Measurements from ENCODE around the gene DCBLD1. TPM values are rescaled to one million over a fixed set of nuclear protein-coding genes. Genes with fewer than 3 reads are reported as not detected.

DCBLD1 gene
- total RNA-seq, 1 experiment from 2014 or later: 19.5 TPM

- TF ChIP-seq, protein P1, sequence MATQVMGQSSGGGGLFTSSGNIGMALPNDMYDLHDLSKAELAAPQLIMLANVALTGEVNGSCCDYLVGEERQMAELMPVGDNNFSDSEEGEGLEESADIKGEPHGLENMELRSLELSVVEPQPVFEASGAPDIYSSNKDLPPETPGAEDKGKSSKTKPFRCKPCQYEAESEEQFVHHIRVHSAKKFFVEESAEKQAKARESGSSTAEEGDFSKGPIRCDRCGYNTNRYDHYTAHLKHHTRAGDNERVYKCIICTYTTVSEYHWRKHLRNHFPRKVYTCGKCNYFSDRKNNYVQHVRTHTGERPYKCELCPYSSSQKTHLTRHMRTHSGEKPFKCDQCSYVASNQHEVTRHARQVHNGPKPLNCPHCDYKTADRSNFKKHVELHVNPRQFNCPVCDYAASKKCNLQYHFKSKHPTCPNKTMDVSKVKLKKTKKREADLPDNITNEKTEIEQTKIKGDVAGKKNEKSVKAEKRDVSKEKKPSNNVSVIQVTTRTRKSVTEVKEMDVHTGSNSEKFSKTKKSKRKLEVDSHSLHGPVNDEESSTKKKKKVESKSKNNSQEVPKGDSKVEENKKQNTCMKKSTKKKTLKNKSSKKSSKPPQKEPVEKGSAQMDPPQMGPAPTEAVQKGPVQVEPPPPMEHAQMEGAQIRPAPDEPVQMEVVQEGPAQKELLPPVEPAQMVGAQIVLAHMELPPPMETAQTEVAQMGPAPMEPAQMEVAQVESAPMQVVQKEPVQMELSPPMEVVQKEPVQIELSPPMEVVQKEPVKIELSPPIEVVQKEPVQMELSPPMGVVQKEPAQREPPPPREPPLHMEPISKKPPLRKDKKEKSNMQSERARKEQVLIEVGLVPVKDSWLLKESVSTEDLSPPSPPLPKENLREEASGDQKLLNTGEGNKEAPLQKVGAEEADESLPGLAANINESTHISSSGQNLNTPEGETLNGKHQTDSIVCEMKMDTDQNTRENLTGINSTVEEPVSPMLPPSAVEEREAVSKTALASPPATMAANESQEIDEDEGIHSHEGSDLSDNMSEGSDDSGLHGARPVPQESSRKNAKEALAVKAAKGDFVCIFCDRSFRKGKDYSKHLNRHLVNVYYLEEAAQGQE (IDR thresholded peaks at IDR 0.05; ENCODE audit: low read depth): no peak
- TF ChIP-seq POLR2AphosphoS5 (IDR thresholded peaks at IDR 0.05; ENCODE audit: low read depth, low read length): no peak
Observed at GRCh38 chr6:117501722-117502121, 19.2 kb downstream of the DCBLD1 start (continued).

- H3K79me2 ChIP-seq (ENCODE audit: insufficient read depth, low read length): peaks cover 40% of the 10 kb centered on the region
- no TSS peak for BruUV-seq (replicated peaks)
- H3K9ac ChIP-seq (ENCODE audit: low read length): no peak overlapping the region
- intact Hi-C loops (cut with micrococcal nuclease): no loop called here
- no peaks in the 10 kb centered on the region for H3K9me3 ChIP-seq (ENCODE audit: control insufficient read depth in 1 of 2, insufficient read depth in 1 of 2, low read depth in 1 of 2, low read length in 2 of 2)
- no peak for DNase-seq (ENCODE audit: low read depth, low spot score)
- RAD21 ChIA-PET (ENCODE audit: low non-redundant PET in 1 of 2, low total read pairs in 2 of 2, uncharacterized antibody in 2 of 2, unreplicated experiment in 2 of 2): no interaction called here
- CTCF ChIA-PET: no interaction called here
- H4K20me1 ChIP-seq (ENCODE audit: insufficient read depth): no peaks in the 10 kb centered on the region
- H3K9me2 ChIP-seq (ENCODE audit: insufficient read depth): no peaks in the 10 kb centered on the region
- no peak overlapping the region for H3K4me3 ChIP-seq (replicated peaks in 1 of 2; ENCODE audit: low read depth in 1 of 2, low read length in 2 of 2)
- H3K36me3 ChIP-seq (ENCODE audit: control insufficient read depth in 1 of 2, insufficient read depth in 2 of 2, low read length in 2 of 2): peaks cover 3 to 14% of the 10 kb centered on the region in 2 experiments; a peak in 2 of 4 replicates
- H3K4me1 ChIP-seq (ENCODE audit: control insufficient read depth in 1 of 2, insufficient read depth in 2 of 2, low read length in 2 of 2): peaks cover 11 to 16% of the 10 kb centered on the region in 2 experiments
- H3K4me2 ChIP-seq (ENCODE audit: low read length): no peak overlapping the region
- no peaks in the 10 kb centered on the region for H3K27me3 ChIP-seq (ENCODE audit: insufficient read depth, low read length)
- no peak overlapping the region for H2AFZ ChIP-seq (ENCODE audit: low read depth, low read length, poor library complexity, severe bottlenecking)
- no peak for ATAC-seq
- POLR2A ChIA-PET: no interaction called here
- H3K27ac ChIP-seq (ENCODE audit: low read depth, low read length): no peak overlapping the region
- TF ChIP-seq, protein P1 (IDR thresholded peaks at IDR 0.05; ENCODE audit: low read depth): no peak
- TF ChIP-seq SP1 (IDR thresholded peaks at IDR 0.05; ENCODE audit: low read depth): no peak
- TF ChIP-seq POLR2A (IDR thresholded peaks at IDR 0.05; ENCODE audit: borderline replicate concordance, extremely low read depth, insufficient read depth, insufficient read length): no peak
- TF ChIP-seq CBX3 (IDR thresholded peaks at IDR 0.05; ENCODE audit: low read depth): no peak
- no peak for TF ChIP-seq ZFX (IDR thresholded peaks at IDR 0.05)
- no peak for TF ChIP-seq FOSL1 (IDR thresholded peaks at IDR 0.05; ENCODE audit: low read depth)
- no peak for TF ChIP-seq YY1 (IDR thresholded peaks at IDR 0.05; ENCODE audit: extremely low read depth, insufficient replicate concordance, low read depth, low read length)
- TF ChIP-seq RAD21 (IDR thresholded peaks at IDR 0.05; ENCODE audit: low read depth): no peak
- TF ChIP-seq ELF1 (IDR thresholded peaks at IDR 0.05; ENCODE audit: borderline replicate concordance, low read depth): no peak
- no peak for TF ChIP-seq EZH2 (IDR thresholded peaks at IDR 0.05)
- TF ChIP-seq ATF3 (IDR thresholded peaks at IDR 0.05): no peak
- no peak for TF ChIP-seq CEBPB (IDR thresholded peaks at IDR 0.05; ENCODE audit: low read depth)
- TF ChIP-seq, protein P2, sequence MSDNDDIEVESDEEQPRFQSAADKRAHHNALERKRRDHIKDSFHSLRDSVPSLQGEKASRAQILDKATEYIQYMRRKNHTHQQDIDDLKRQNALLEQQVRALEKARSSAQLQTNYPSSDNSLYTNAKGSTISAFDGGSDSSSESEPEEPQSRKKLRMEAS (IDR thresholded peaks at IDR 0.05): no peak
- TF ChIP-seq JUND (IDR thresholded peaks at IDR 0.05): no peak
- no peak for TF ChIP-seq TCF7L2 (IDR thresholded peaks at IDR 0.05; ENCODE audit: borderline replicate concordance, extremely low read depth, insufficient read depth, insufficient read length)
- TF ChIP-seq EZH2phosphoT487 (IDR thresholded peaks at IDR 0.05; ENCODE audit: borderline replicate concordance): no peak
- no peak for TF ChIP-seq CTCF (IDR thresholded peaks at IDR 0.05 in 2 of 3, conservative IDR thresholded peaks at IDR 0.05 in 1 of 3; ENCODE audit: borderline replicate concordance in 1 of 3, insufficient read depth in 1 of 3, low read depth in 2 of 3, low read length in 2 of 3)
Observed at GRCh38 chr6:117502580-117502979, 20.1 kb downstream of the DCBLD1 start.
